HG03558 (cell line): ENCODE measurements around the gene STIM1.
"Not testable (repeated sequence)": the region's sequence is repeated elsewhere in the genome, so short reads cannot be mapped to it uniquely, and the experiment has no call there.

Source experiments
- ATAC-seq: cut with Tn5 transposase; IDR thresholded peaks from one replicate; pipeline ENCODE4 v1.9.1; 2021; ENCODE audit warnings: moderate number of reproducible peaks; ENCODE audit not compliant: unreplicated experiment; ENCODE audit errors: extremely low read depth

The STIM1 gene

DNA sequence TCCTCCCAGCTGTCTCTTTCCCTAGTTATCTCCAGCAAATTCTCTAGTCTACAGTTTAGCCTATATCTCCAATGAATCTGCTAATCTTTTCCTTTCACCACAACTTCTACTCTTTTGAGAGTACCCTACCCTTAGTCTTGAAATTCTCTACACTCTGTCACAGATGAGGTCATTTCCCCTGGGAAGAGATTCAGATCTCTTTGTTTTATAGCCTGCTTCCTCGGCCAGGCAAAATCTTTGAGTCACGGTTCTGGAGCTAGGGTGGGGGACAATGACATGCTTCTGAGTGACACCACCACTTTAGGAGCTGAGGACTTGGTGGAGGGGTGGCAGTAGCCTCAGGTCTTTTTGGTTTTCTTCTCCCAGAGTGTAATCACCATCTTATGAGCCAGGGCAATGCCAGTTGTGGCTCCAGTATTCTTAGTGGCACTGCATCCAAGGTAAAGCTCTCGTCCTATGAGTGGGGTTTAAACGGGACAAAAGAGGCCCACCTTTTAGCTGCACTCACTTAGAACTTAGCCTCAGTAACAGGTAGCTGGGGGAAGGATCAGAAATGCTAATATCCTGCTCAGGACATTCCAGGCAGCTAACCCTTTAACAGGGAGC is 140.6 kb downstream of the STIM1 start:
- ATAC-seq, result no peak

DNA sequence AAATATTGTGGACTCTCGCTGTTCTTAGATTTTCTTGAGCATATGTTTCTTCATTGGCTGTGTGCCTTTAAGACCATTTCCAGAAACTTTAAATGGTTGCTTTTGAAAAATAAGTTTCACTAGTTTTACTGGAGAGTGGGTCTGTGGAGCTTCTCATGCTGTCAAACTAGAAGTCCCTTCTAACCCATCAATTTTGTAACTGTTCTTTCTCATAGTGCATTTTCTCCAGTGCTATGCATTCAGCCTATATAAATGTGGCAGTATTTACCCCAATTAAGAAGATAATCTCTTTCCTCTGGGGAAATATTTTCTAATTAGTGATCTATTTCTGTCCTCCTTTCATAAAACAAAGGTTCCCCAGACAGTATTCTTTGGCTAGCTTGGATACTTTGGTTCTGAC is 141.2 kb downstream of the STIM1 start:
- no peak for ATAC-seq

DNA sequence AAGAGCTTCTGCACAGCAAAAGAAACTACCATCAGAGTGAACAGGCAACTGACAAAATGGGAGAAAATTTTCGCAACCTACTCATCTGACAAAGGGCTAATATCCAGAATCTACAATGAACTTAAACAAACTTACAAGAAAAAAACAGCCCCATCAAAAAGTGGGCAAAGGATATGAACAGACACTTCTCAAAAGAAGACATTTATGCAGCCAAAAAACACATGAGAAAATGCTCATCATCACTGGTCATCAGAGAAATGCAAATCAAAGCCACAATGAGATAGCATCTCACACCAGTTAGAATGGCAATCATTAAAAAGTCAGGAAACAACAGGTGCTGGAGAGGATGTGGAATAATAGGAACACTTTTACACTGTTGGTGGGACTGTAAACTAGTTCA is 149.3 kb downstream of the STIM1 start:
- ATAC-seq, result not testable (repeated sequence)

DNA sequence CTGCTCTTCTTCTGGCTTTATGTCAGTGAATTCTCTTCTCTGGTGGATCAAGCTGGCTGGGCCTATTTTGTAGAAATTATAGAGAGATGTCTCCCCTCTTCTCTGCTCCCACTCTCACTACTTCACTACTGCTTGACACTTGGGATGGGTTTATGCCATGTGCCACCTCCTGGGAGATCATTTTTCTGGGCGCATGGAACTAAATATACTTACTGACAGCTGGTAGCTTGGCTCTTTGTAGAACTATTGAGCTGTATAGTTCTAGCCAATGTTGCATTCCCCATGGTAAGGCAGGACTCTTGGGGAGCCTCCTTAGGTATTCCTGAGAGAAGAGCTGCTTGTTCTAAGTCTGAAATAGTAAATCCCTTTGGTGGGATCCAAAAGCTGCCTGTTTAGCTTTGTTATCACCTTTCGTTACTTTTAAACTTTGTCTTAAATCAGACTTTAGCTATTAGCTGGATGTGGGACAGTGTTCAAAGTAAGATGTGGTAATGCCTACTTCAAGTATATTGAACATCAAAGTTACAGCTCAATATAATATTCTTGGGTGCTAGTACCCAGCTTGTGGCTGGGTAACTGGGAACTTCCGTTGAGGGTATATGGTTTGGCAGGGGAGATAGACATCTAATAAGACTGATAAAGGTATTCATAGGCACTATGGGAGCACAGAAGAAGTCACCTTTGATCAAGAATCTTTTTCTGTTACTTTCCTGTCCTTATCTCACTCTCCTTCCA is 151.6 kb downstream of the STIM1 start:
- no peak for ATAC-seq

DNA sequence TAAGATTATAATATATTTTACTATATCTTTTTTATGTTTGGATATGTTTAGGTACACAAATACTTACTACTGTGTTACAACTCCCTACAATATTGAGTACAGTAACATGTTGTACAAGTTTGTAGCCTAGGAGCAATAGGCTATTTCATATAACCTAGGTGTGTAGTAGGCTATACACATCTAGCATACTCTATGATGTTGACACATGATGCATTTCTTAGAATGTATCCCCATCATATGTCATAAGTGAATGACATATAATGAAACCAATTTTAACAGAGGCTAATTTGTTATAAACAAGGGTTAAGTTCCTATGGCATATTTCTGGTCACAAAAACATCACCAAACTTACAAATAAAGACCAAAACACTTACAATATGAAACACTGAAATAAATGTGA is 152.7 kb downstream of the STIM1 start:
- ATAC-seq, result no peak

DNA sequence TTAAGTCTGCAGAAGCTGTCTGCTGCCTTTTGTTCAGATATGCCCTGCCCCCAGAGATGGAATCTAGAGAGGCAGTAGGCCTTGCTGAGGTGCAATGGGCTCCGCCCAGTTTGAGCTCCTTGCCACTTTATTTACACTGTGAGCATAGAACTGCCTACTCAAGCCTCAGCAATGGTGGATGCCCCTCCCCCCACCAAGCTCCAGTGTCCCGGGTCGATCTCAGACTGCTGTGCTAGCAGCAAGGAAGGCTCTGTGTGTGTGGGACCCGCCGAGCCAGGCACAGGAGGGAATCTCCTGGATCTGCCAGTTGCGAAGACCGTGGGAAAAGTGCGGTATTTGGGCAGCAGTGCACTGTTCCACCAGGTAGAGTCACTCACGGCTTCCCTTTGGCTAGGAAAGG is 161.1 kb downstream of the STIM1 start:
- ATAC-seq, result not testable (repeated sequence)

DNA sequence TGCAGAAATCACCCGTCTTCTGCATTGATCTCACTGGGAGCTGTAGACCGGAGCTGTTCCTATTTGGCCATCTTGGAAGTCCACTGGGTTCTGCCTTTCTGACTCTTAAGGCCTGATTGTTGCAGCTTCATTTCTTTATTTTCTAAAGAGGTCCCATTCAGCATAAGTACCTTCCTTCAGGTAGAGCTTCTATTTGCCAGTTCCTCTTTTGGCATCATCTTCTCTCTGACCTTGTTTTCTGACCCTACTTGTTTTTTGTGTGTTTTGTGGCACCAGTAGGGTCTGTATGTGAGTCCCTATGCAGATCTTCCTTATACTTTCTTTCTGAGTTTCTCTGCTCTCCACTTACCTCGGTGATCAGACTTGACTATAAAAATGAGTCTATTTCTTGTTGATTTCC is 161.7 kb downstream of the STIM1 start:
- no peak for ATAC-seq

DNA sequence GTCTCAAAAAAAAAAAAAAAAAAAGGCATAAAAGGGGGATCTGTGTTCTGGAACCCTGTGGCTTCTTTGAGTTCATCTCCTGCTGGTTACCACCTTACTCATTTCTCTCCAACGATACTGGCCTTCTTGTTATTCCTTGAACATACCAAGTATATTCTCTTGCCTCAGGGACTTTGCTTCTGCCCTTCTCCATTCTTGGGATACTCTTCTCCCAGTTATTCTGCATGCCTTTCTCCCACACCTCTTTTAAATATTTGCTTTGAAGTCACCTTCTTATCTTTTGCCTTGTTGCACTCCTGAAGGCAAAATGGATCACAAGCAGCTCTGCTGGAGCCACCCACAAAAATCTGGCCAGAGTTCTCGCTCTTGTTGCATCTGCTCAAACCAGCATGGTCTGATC is 163.2 kb downstream of the STIM1 start:
- no peak for ATAC-seq

DNA sequence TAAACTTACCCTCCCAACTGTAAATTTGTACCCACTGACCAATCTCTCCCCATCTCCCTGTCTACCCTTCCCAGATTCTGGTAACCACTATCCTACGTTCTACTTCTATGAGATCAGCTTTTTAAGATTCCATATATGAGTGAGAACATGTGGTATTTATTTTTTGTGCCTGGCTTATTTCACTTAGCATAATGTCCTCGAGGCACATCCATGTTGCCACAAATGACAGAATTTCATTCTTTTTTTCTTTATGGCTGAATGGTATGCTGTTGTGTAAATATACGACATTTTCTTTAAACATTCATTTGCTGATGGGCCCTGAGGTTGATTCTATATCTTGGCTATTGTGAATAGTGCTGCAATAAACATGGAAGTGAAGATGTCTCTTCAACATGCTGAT is 164.4 kb downstream of the STIM1 start:
- no peak for ATAC-seq

DNA sequence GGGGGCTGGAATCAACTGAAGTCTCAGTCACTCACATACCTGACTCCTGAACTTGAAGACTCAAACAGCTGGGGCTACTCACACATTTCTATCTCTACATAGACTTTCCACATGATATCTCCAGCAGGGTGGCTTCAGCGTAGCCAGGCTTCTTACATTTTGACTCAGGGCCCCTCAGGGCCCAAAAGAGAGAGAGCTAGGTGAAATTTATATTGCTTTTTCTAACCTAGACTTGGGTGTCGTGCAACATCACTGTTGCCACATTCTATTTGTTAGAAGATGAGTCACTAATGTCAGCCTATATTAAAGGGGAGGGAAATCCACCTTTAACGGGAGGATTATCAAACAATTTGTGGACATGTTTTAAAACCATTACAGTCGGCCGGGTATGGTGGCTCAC is 167.2 kb downstream of the STIM1 start:
- ATAC-seq, result no peak

DNA sequence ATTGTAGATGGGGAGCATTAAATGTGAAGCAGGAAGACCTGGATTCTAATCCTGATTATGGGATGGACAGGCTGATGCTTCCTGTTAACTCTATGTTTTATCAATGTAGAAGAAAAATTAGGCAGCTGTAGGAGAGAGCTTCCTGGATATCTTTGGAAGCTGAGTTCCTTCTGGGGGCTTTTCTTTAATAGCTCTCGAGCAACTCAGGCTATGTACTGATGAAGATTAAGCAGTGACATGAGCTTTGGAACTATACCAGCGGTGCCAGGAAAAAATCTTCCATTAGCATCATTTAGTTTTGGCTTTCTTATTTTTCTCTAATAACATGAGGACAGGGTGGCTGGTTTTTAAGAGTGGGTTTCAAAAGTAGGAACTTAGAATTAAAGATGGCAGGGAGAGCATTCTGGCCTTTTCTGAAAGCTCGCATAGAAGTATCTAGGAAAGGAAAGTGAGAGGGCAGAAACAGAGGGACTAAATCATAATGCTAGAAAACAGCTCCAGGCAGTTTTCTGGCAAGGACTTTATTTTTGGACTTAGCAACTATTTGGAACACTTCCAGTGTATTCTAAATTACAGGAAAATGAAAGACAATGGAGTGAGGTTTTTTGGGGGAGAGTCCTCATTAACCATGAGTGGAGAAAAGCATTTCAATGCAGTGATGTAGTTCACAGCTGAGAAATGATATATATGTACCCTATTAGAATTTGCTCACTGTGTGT is 169.9 kb downstream of the STIM1 start:
- ATAC-seq, result no peak

DNA sequence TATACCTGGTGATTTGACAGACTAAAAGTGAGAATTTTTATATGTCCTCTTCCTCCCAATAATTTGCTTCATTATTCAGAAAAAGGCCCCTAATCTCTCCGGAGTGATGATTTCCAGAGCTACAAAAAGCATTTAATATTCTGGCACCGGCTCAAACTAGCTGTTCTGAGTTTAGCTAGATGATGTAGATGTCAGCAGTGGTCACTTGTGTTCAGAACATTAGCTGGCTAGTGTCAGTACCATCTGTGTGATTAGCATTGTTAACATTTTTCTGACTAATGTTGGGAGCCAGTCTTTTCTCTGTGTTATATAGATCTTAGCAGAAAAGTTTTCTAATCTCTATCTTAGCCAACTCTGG is 170.5 kb downstream of the STIM1 start:
- ATAC-seq, result no peak

DNA sequence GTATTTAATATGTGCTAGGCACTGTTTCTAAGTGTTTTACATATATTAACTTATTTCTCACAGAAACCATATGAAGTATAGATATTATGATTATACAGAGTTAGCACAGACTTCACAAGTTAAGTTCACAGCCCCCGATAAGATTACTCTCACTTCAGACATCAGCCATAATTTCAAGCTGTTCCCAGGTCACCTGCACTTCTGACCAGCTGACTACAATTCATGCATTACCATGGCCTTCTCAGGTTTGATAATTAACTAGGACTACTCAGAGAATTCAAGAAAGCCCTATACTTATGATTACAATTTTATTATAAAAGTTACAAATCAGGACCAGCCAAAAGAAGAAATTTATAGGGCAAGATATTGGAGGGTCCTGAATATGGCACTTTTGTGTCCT is 170.9 kb downstream of the STIM1 start:
- no peak for ATAC-seq

DNA sequence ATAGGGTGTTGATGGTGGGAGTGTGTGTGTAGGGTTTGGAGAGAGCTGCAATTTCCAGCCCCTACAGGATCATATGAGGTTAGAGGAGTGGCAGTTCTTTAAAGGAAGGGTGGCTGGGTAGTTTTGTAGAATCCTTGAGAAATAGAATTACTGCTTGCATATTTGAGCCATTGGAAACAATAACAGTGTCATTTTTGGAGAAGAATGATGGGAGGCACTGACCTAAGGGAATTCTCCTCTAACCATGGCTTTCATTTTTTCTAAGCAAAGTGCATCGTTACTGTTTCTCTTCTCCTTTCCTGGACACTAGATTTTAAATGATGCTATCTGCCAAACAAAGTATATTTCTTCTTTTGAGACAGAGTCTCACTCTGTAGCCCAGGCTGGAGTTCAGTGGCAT is 172.3 kb downstream of the STIM1 start:
- ATAC-seq, result no peak

DNA sequence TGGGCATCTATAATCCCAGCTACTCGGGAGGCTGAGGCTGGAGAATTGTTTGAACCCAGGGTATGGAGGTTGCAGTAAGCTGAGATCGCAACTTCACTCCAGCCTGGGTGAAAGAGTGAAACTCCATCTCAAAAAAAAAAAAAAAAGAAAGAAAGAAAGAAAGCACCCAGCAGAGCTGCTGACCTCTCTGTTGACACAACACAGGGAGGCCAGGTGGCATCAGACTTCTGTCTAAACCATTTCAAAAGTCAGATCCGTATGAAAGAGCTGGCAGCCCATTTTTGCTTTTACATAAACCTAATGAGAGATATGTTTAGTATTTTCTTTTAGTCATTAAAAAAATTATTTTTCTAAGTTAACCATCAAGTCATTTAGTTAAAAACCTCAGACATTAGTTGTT is 174.7 kb downstream of the STIM1 start:
- no peak for ATAC-seq

DNA sequence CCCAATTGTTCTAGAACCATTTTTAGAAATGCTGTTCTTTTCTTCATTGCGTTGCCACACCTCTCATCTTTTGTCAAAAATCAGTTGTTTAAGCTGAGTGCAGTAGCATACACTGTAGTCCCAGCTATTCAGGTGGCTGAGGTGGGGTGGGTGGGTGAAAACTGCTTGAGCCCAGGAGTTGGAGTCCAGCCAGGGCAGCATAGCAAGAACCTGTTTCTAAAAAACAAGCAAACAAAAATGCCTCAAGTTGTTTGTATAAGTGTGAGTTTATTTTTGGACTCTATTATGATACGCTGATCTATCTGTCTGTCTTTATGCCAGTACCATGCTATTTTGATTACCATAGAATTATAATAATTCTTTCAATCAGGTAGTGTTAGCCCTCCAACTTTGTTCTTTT is 176.6 kb downstream of the STIM1 start:
- no peak for ATAC-seq

DNA sequence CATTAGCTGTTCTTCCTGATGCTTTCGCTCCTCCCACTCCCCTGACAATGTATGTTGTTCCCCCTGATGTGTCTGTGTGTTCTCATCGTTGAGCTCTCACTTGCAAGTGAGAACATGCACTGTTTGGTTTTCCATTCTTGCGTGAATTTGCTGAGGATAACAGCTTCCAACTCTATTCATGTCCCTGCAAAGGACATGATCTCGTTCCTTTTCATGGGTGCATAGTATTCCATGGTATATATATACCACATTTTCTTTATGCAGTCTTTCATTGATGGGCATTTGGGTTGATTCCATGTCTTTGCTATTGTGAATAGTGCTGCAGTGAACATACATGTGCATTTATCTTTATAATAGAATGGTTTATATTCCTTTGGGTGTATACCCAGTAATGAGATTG is 180.5 kb downstream of the STIM1 start:
- ATAC-seq, result no peak

DNA sequence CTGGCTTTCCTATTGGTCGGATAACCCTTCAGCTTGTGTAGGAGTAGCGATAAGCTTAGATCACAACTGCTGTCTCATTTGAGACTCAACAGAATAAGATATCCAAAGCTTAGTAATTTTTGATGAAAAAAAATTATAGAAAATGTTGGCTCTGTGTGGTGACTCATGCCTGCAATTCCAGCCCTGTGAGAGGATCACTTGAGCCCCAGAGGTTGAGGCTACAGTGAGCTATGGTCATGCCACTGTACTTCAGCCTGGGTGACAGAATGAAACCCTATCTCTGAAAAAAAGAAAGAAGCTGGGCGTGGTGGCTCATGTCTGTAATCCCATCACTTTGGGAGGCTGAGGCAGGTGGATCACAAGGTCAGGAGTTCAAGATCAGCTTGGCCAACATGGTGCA is 183.5 kb downstream of the STIM1 start:
- ATAC-seq, result no peak

DNA sequence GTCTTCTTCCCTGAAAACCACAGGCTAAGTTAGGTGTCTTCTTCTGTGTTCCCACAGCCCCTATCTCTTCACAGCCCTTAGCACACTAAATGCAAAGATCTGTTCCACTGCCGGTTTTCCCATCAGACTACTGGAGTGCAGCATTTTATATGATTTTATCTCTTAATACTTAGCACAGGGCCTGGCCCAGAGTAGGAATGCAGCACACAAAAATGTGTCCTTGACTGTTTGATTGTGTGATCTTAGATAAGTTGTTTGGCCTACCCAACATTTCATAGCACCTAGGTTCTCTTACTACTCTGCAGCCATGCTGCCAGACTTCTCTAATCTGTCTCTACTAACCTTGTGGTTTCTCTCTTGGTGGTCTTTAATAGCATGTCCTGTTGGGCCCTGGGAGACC is 185.0 kb downstream of the STIM1 start:
- ATAC-seq, result no peak

DNA sequence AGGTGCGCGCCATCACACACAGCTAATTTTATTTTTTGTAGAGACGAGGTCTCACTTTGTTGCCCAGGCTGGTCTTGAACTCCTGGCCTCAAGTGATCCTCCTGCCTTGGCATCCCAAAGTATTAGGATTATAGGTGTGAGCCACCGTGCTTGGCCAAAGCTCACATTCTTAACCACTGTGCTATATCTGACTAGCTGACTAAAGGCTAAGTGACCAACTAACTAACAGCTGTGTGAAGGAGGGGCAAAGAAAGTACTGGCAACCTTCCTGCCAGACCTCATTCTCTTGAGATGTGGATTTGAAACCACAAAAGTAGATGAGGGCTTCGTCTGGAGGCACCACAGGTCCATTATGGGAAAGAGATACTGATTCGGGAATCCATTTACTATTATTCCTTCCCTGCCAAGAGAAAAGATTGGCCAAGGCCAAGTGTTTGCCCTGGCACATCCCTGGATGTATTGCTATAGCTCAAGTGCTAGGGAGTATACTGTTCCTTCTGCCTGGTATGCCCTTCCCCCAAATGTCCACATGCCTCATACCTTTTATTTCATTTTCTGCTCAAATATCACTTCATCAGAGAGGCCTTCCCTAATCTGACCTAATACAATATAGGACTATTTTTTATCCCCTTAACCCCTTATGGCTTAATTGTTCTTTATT is 186.4 kb downstream of the STIM1 start:
- ATAC-seq, result no peak

DNA sequence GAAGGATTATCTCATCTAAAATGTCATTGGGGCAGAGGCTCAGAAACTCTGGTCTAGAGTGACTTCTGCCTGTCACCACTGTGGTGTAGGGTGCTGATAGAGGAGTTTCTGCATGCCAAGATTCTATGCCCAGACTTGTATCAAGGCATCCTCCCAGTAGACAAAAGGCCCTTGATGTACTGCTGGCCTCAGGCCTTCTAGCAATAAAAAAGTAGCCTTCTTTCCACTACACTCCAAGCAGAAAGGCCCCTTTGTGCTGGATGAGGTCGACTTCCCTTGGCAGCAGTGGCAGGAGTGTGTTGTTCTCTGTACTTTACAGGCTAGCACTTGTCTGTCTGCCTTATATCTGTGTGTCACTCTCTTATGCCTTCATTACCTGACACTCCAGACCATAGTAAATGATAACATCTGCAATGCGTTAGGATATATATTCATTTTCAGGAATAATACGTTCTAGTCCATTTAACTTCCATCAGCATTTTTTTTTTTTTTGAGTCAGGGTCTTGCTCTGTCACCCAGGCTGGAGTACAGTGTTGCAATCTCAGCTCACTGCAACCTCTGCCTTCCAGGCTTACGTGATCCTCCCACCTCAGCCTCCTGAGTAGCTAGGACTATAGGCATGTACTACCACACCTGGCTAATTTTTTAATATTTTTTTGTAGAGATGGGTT is 189.6 kb downstream of the STIM1 start:
- no peak for ATAC-seq
